Measurements from ENCODE around the gene ARMH2. TPM values are rescaled to one million over a fixed set of nuclear protein-coding genes. Genes with fewer than 3 reads are reported as not detected.
A peak's percentile ranks its signal among the peaks of the same experiment; 100 is the strongest.

The ARMH2 gene
- total and polyA plus RNA-seq, 9 of the 15 experiments (the other 6 are each of a cell fraction or from before 2014, with no cell fraction given): not detected

DNA sequence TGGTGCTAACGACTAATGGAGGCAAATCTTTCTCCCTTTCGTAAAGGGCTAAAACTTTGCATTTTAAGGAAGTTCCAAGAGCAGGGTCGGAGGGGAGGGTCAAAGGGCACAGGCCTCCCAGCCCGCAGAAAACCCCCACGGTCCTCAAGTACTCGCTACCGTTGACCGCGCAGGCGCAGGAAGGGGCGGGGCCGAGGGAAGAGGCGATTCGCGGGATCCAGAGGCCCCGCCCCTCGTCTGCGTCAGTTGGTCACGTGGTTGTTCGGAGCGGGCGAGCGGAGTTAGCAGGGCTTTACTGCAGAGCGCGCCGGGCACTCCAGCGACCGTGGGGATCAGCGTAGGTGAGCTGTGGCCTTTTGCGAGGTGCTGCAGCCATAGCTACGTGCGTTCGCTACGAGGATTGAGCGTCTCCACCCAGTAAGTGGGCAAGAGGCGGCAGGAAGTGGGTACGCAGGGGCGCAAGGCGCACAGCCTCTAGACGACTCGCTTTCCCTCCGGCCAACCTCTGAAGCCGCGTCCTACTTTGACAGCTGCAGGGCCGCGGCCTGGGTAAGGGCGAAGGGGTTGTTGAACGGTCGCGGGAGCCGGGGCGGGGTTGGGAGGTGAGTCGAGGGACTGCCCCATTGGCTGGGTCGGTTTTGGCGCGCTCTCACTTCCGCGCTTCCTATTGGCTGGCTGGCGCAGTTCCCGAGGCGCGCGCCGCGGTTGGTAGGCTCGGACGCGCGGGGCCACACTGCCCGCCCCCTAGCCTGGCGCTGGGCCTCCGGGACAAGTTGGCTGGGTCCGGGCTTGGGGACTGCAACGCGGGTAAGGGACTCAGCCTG, 23.8 kb downstream of the ARMH2 start, which contains the start of gene GMNN (continued):
- TF ChIP-seq, protein P1, sequence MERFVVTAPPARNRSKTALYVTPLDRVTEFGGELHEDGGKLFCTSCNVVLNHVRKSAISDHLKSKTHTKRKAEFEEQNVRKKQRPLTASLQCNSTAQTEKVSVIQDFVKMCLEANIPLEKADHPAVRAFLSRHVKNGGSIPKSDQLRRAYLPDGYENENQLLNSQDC (CRISPR knock-in tag; IDR thresholded peaks at IDR 0.05): no peak
- TF ChIP-seq KHSRP (IDR thresholded peaks at IDR 0.05) (no peak), ZNF324 (CRISPR knock-in tag; IDR thresholded peaks at IDR 0.05) (no peak), SRF (CRISPR knock-in tag; IDR thresholded peaks at IDR 0.05) (peak; percentile 7 to 40; a peak in 2 of 4 replicates), POLR2AphosphoS2 (IDR thresholded peaks at IDR 0.05; ENCODE audit: low read length) (peak; percentile 83; the same call in 1 of the 2 replicates), ZNF764 (CRISPR knock-in tag; IDR thresholded peaks at IDR 0.05; ENCODE audit: low read depth) (no peak), RBM14 (IDR thresholded peaks at IDR 0.05; ENCODE audit: borderline replicate concordance, insufficient read depth, low read depth, low read length) (0 out of 2 replicates have a peak, but pooled peaks have one; percentile 92), TAF1 (IDR thresholded peaks at IDR 0.05; ENCODE audit: control insufficient read depth, extremely low read depth, insufficient read depth, low read length, severe bottlenecking) (peak; percentile 91)
- TF ChIP-seq, protein P2, sequence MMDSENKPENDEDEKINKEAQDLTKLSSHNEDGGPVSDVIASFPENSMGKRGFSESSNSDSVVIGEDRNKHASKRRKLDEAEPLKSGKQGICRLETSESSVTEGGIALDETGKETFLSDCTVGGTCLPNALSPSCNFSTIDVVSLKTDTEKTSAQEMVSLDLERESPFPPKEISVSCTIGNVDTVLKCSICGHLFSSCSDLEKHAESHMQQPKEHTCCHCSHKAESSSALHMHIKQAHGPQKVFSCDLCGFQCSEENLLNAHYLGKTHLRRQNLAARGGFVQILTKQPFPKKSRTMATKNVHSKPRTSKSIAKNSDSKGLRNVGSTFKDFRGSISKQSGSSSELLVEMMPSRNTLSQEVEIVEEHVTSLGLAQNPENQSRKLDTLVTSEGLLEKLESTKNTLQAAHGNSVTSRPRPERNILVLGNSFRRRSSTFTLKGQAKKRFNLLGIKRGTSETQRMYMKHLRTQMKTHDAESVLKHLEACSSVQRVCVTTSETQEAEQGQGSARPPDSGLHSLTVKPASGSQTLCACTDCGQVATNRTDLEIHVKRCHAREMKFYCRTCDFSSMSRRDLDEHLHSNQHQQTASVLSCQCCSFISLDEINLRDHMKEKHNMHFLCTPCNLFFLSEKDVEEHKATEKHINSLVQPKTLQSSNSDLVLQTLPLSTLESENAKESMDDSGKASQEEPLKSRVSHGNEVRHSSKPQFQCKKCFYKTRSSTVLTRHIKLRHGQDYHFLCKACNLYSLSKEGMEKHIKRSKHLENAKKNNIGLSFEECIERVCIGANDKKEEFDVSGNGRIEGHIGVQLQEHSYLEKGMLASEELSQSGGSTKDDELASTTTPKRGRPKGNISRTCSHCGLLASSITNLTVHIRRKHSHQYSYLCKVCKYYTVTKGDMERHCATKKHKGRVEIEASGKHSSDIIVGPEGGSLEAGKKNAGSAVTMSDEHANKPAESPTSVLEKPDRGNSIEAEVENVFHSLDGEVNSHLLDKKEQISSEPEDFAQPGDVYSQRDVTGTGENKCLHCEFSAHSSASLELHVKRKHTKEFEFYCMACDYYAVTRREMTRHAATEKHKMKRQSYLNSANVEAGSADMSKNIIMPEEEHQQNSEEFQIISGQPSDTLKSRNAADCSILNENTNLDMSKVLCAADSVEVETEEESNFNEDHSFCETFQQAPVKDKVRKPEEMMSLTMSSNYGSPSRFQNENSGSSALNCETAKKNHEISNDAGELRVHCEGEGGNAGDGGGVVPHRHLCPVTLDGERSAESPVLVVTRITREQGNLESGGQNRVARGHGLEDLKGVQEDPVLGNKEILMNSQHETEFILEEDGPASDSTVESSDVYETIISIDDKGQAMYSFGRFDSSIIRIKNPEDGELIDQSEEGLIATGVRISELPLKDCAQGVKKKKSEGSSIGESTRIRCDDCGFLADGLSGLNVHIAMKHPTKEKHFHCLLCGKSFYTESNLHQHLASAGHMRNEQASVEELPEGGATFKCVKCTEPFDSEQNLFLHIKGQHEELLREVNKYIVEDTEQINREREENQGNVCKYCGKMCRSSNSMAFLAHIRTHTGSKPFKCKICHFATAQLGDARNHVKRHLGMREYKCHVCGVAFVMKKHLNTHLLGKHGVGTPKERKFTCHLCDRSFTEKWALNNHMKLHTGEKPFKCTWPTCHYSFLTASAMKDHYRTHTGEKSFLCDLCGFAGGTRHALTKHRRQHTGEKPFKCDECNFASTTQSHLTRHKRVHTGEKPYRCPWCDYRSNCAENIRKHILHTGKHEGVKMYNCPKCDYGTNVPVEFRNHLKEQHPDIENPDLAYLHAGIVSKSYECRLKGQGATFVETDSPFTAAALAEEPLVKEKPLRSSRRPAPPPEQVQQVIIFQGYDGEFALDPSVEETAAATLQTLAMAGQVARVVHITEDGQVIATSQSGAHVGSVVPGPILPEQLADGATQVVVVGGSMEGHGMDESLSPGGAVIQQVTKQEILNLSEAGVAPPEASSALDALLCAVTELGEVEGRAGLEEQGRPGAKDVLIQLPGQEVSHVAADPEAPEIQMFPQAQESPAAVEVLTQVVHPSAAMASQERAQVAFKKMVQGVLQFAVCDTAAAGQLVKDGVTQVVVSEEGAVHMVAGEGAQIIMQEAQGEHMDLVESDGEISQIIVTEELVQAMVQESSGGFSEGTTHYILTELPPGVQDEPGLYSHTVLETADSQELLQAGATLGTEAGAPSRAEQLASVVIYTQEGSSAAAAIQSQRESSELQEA (IDR thresholded peaks at IDR 0.05; ENCODE audit: low read depth): no peak
- TF ChIP-seq, protein P3, sequence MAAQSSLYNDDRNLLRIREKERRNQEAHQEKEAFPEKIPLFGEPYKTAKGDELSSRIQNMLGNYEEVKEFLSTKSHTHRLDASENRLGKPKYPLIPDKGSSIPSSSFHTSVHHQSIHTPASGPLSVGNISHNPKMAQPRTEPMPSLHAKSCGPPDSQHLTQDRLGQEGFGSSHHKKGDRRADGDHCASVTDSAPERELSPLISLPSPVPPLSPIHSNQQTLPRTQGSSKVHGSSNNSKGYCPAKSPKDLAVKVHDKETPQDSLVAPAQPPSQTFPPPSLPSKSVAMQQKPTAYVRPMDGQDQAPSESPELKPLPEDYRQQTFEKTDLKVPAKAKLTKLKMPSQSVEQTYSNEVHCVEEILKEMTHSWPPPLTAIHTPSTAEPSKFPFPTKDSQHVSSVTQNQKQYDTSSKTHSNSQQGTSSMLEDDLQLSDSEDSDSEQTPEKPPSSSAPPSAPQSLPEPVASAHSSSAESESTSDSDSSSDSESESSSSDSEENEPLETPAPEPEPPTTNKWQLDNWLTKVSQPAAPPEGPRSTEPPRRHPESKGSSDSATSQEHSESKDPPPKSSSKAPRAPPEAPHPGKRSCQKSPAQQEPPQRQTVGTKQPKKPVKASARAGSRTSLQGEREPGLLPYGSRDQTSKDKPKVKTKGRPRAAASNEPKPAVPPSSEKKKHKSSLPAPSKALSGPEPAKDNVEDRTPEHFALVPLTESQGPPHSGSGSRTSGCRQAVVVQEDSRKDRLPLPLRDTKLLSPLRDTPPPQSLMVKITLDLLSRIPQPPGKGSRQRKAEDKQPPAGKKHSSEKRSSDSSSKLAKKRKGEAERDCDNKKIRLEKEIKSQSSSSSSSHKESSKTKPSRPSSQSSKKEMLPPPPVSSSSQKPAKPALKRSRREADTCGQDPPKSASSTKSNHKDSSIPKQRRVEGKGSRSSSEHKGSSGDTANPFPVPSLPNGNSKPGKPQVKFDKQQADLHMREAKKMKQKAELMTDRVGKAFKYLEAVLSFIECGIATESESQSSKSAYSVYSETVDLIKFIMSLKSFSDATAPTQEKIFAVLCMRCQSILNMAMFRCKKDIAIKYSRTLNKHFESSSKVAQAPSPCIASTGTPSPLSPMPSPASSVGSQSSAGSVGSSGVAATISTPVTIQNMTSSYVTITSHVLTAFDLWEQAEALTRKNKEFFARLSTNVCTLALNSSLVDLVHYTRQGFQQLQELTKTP (IDR thresholded peaks at IDR 0.05; ENCODE audit: low read depth in 1 of 2, partially characterized antibody in 2 of 2): peak in 1 of 2 experiments; percentile 61
- TF ChIP-seq, protein P4, sequence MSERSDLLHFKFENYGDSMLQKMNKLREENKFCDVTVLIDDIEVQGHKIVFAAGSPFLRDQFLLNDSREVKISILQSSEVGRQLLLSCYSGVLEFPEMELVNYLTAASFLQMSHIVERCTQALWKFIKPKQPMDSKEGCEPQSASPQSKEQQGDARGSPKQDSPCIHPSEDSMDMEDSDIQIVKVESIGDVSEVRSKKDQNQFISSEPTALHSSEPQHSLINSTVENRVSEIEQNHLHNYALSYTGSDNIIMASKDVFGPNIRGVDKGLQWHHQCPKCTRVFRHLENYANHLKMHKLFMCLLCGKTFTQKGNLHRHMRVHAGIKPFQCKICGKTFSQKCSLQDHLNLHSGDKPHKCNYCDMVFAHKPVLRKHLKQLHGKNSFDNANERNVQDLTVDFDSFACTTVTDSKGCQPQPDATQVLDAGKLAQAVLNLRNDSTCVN (CRISPR knock-in tag; IDR thresholded peaks at IDR 0.05): no peak

Measured in K562 (cell line).